Measurements from ENCODE around the gene JAG2. TPM values are rescaled to one million over a fixed set of nuclear protein-coding genes. Genes with fewer than 3 reads are reported as not detected.

Gene JAG2
- total and polyA plus RNA-seq, 2 donors from 2014 or later = 6.3 to 26.1 TPM

DNA sequence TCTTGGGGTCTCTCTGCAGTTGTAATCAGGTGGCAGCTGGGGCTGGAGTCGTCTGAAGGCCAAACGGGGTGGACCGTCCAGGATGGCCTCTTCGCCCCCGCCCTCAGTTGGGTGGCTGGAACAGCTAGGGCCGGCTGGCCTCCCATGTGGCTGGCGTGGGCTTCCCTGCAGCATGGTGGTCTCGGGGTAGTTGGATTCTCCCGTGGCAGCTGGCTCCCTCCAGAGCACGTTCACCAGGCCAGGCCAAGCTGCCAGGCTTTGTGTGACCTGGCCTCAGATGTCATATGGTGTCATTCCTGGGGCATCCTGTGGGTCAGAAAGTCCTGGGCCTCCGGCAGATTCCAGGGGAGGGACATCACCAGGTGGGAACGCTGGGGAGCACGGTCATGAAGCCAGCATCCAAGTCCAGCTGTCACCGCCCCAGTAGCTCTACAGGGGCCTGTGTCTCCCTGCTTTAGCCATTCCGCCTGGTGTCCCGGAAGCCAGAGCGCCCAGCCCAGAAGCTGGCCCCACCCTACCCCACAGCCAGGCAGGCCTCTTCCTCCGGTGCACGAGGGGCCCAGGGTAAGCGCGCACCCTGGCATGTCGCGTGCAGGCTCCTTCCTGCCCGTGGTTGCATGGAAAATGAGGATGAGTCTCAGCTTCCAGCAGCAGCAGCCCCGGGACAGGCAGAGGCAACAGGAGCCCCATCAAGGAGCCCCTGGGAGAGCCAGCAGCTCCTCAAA lies 13.9 kb upstream of the JAG2 start:
- FAIRE-seq = no peak
- H3K9ac ChIP-seq (ENCODE audit: low read length in 3 of 3) = no peak overlapping the region
- H3K27me3 ChIP-seq (ENCODE audit: control insufficient read depth, insufficient read depth, low read length) = no peaks in the 10 kb centered on the region
- H3K4me3 ChIP-seq (ENCODE audit: low read length in 3 of 3) = no peak overlapping the region
- H3K4me1 ChIP-seq (ENCODE audit: control insufficient read depth in 2 of 3, insufficient read depth in 2 of 3, low read depth in 1 of 3, low read length in 3 of 3) = peaks cover 0 to 12% (median 0%) of the 10 kb centered on the region in 3 donors
- DNase-seq = no peak
- TF ChIP-seq, protein P1, sequence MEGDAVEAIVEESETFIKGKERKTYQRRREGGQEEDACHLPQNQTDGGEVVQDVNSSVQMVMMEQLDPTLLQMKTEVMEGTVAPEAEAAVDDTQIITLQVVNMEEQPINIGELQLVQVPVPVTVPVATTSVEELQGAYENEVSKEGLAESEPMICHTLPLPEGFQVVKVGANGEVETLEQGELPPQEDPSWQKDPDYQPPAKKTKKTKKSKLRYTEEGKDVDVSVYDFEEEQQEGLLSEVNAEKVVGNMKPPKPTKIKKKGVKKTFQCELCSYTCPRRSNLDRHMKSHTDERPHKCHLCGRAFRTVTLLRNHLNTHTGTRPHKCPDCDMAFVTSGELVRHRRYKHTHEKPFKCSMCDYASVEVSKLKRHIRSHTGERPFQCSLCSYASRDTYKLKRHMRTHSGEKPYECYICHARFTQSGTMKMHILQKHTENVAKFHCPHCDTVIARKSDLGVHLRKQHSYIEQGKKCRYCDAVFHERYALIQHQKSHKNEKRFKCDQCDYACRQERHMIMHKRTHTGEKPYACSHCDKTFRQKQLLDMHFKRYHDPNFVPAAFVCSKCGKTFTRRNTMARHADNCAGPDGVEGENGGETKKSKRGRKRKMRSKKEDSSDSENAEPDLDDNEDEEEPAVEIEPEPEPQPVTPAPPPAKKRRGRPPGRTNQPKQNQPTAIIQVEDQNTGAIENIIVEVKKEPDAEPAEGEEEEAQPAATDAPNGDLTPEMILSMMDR (IDR thresholded peaks at IDR 0.05; ENCODE audit: borderline replicate concordance, extremely low read depth, insufficient read depth) = no peak
- H3K9me3 ChIP-seq (ENCODE audit: control insufficient read depth in 2 of 3, insufficient read depth in 1 of 3, low read length in 3 of 3) = no peaks in the 10 kb centered on the region
- H3K27ac ChIP-seq (ENCODE audit: low read depth in 2 of 2, low read length in 2 of 2) = no peak overlapping the region
- H3K36me3 ChIP-seq (ENCODE audit: control insufficient read depth in 2 of 3, insufficient read depth in 3 of 3, low read length in 3 of 3) = no peaks in the 10 kb centered on the region
- intact Hi-C loops (cut with DNase I) = no loop called here

DNA sequence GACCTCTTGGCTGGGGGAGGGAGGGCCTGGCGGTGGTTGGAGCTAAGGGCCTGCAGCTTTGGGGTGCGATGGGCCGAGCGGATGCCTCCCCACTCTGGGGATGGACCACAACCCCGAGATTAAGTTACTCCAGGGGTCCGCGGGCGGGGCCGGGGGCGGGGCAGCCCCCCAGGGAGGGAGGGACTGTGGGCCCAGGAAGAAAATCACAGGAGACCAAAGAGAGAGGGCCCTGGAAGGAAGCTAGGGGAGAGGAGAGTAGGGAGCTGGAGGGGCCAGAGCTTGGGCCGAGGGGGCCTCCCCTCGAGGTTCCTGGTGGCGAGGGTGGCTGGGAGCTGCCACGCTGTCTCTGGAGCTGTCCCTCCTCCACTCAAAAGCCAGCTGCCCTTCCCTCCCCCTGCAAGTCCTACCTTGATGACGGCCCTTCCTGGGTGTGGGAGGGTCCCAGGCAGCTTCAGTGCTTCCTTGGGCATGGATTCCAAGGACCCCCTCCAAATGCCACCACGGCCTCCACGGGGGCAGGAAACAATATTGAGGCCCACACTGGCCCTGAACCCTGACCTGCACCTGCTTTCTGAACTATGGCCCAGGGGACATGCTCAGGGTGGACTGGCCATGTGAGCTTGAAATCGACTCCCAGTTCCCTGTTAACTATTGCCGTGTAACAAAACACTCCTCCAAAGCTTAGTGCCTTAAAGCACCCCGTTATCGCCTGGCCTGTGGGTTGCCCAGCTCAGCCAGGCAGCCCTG lies 13.1 kb upstream of the JAG2 start:
- H3K36me3 ChIP-seq (ENCODE audit: control insufficient read depth in 2 of 3, insufficient read depth in 3 of 3, low read length in 3 of 3) = no peaks in the 10 kb centered on the region
- TF ChIP-seq, protein P1 (IDR thresholded peaks at IDR 0.05; ENCODE audit: borderline replicate concordance, extremely low read depth, insufficient read depth) = no peak
- no peak overlapping the region for H3K4me3 ChIP-seq (ENCODE audit: low read length in 3 of 3)
- FAIRE-seq = no peak
- H3K27me3 ChIP-seq (ENCODE audit: control insufficient read depth, insufficient read depth, low read length) = no peaks in the 10 kb centered on the region
- H3K9me3 ChIP-seq (ENCODE audit: control insufficient read depth in 2 of 3, insufficient read depth in 1 of 3, low read length in 3 of 3) = no peaks in the 10 kb centered on the region
- peaks cover 0 to 12% (median 0%) of the 10 kb centered on the region in 3 donors for H3K4me1 ChIP-seq (ENCODE audit: control insufficient read depth in 2 of 3, insufficient read depth in 2 of 3, low read depth in 1 of 3, low read length in 3 of 3)
- no peak overlapping the region for H3K27ac ChIP-seq (ENCODE audit: low read depth in 2 of 2, low read length in 2 of 2)
- DNase-seq = no peak
- H3K9ac ChIP-seq (ENCODE audit: low read length in 3 of 3) = no peak overlapping the region
- intact Hi-C loops (cut with DNase I) = no loop called here

DNA sequence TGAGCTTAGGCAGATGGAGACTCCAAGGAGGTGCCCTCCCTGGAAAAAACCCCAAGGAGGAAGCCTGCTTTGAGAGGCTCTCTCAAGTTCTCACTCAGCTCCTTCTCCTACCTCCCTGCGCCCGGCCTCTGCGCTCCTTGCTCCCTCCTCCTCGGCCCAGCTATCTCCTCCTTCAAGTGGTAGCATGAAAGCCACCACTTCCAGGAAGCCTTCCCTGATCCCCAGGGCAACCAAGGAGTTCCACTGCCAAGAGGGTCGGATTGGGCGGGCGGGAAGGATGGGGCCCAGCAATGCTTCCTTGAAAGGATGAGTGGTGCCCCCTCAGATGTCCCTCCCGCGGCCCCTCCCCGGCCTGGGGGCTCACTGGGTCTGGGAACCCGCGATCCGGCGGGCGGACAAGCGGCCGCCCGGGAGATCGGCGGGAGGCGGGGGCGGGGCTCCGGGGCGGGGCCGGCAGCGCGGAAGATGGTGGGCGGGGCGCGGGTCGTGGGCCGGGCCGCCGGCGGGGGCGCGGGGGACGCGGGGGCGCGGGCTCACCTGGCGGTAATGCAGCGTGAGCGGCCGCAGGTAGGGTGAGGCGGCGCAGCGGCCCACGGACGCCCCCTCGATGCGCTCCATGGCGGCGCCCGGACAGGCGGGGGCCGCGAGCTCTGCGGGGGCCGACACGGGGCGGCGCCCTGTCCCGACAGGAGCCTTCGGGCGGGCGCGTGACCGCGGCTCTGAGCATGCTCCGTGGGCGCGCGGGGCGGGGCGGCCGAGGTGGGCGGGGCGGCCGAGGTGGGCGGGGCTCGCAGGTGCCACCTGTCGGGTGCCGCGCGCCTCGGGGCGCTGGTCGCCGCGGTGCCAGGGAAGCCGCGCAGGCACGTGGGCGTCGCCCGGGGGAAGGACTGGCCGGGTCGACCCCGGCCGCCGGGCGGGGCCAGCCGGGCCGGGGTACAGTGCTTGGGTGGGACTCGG lies 12.3 kb upstream of the JAG2 start, which contains the start of gene NUDT14:
Gene NUDT14 (minus strand): TSS at position 721 of the 957 bp plus-strand sequence. CDS start 103 bp downstream, at position 618.
- no peaks in the 10 kb centered on the region for H3K27me3 ChIP-seq (ENCODE audit: control insufficient read depth, insufficient read depth, low read length)
- peaks cover 0 to 12% (median 0%) of the 10 kb centered on the region in 3 donors for H3K4me1 ChIP-seq (ENCODE audit: control insufficient read depth in 2 of 3, insufficient read depth in 2 of 3, low read depth in 1 of 3, low read length in 3 of 3)
- no peaks in the 10 kb centered on the region for H3K9me3 ChIP-seq (ENCODE audit: control insufficient read depth in 2 of 3, insufficient read depth in 1 of 3, low read length in 3 of 3)
- no peak within 1 kb of the TSS for H3K27ac ChIP-seq (ENCODE audit: low read depth in 2 of 2, low read length in 2 of 2)
- H3K9ac ChIP-seq (ENCODE audit: low read length in 3 of 3) = peak within 1 kb of the TSS in 1 of 3 donors; percentile 59
- DNase-seq (peak; percentile 65 to 95 (median 88)), FAIRE-seq (no peak)
- intact Hi-C loops (cut with DNase I) = no loop called here
- TF ChIP-seq, protein P1 (IDR thresholded peaks at IDR 0.05; ENCODE audit: borderline replicate concordance, extremely low read depth, insufficient read depth) = no peak
- H3K36me3 ChIP-seq (ENCODE audit: control insufficient read depth in 2 of 3, insufficient read depth in 3 of 3, low read length in 3 of 3) = no peaks in the 10 kb centered on the region
- H3K4me3 ChIP-seq (ENCODE audit: low read length in 3 of 3) = peak within 1 kb of the TSS; percentile 18 to 65 (median 37)

Data from kidney (tissue), 14 donors.